Endothelial cell (in vitro differentiated cells): ENCODE measurements around the gene SMPD3. TPM values are rescaled to one million over a fixed set of nuclear protein-coding genes. Genes with fewer than 3 reads are reported as not detected.

ENCODE experiments used
- DNase-seq: peaks from one replicate; pipeline ENCODE4 v3.0.0; 2021; ENCODE audit warnings: low spot score
- H3K27ac Mint-ChIP-seq: one replicate; pipeline ENCODE4 v1.8.0; 2021; ENCODE audit warnings: mixed read lengths, inconsistent platforms; ENCODE audit not compliant: unreplicated experiment
- H3K27me3 Mint-ChIP-seq: one replicate; pipeline ENCODE4 v1.8.0; 2021; ENCODE audit warnings: mild to moderate bottlenecking, moderate library complexity, mixed read lengths, inconsistent platforms; ENCODE audit not compliant: unreplicated experiment
- H3K36me3 Mint-ChIP-seq: one replicate; pipeline ENCODE4 v1.8.0; 2021; ENCODE audit warnings: mild to moderate bottlenecking, low read depth, mixed read lengths, inconsistent platforms; ENCODE audit not compliant: unreplicated experiment
- H3K4me1 Mint-ChIP-seq: one replicate; pipeline ENCODE4 v1.8.0; 2021; ENCODE audit warnings: mild to moderate bottlenecking, mixed read lengths, inconsistent platforms; ENCODE audit not compliant: unreplicated experiment
- H3K4me3 Mint-ChIP-seq: one replicate; pipeline ENCODE4 v1.8.0; 2021; ENCODE audit warnings: mild to moderate bottlenecking, mixed read lengths, inconsistent platforms; ENCODE audit not compliant: unreplicated experiment
- H3K9me3 Mint-ChIP-seq: one replicate; pipeline ENCODE4 v1.8.0; 2021; ENCODE audit warnings: mixed read lengths, inconsistent platforms; ENCODE audit not compliant: unreplicated experiment
- CTCF ChIP-seq: fragments of 200-600 bp; sonication (generic); IDR thresholded peaks from one replicate; pipeline ENCODE4 v1.5.0; 2021; ENCODE audit warnings: antibody characterized with exemption; ENCODE audit not compliant: unreplicated experiment
- total RNA-seq: library from RNA; stranded (reverse); fragmentation: NEBNext Ultra II Directional; extraction: Animal tissue kit (Norgen Biotek cat#: 25700); gene quantifications from one replicate; pipeline ENCODE4 v1.2.1, GENCODE V29; 2021; ENCODE audit not compliant: unreplicated experiment

The SMPD3 gene
- total RNA-seq, 1 donor from 2014 or later = not detected

GRCh38 chr16:68374961-68375660, 73.2 kb downstream of the SMPD3 start:
- H3K4me3 Mint-ChIP-seq = no peak overlapping the region
- DNase-seq = no peak
- no peaks in the 10 kb centered on the region for H3K9me3 Mint-ChIP-seq
- H3K4me1 Mint-ChIP-seq = no peaks in the 10 kb centered on the region
- no peaks in the 10 kb centered on the region for H3K36me3 Mint-ChIP-seq
- H3K27ac Mint-ChIP-seq = no peak overlapping the region
- H3K27me3 Mint-ChIP-seq = peaks cover 2% of the 10 kb centered on the region
- no peak for TF ChIP-seq CTCF

- Mint-ChIP-seq H3K27me3 (peaks cover 2% of the 10 kb centered on the region), H3K36me3 (no peaks in the 10 kb centered on the region), H3K4me3 (no peak overlapping the region), H3K27ac (no peak overlapping the region), H3K4me1 (no peaks in the 10 kb centered on the region), H3K9me3 (no peaks in the 10 kb centered on the region)
- no peak for DNase-seq
- no peak for TF ChIP-seq CTCF
These were observed 74.0 kb downstream of the SMPD3 start for GRCh38 chr16:68374246-68374805.

- peaks cover 2% of the 10 kb centered on the region for H3K27me3 Mint-ChIP-seq
These were observed 74.6 kb downstream of the SMPD3 start for GRCh38 chr16:68373528-68374245.

GRCh38 chr16:68372806-68373205, 75.5 kb downstream of the SMPD3 start:
- H3K4me3 Mint-ChIP-seq = no peak overlapping the region
- peaks cover 5% of the 10 kb centered on the region for H3K27me3 Mint-ChIP-seq
- no peaks in the 10 kb centered on the region for H3K9me3 Mint-ChIP-seq
- no peak for TF ChIP-seq CTCF
- no peaks in the 10 kb centered on the region for H3K4me1 Mint-ChIP-seq
- no peaks in the 10 kb centered on the region for H3K36me3 Mint-ChIP-seq
- H3K27ac Mint-ChIP-seq = no peak overlapping the region
- no peak for DNase-seq

More at GRCh38 chr16:68373528-68374245, 74.6 kb downstream of the SMPD3 start:
- Mint-ChIP-seq H3K9me3 (no peaks in the 10 kb centered on the region), H3K27ac (no peak overlapping the region), H3K4me1 (no peaks in the 10 kb centered on the region), H3K36me3 (no peaks in the 10 kb centered on the region), H3K4me3 (no peak overlapping the region)
- DNase-seq = no peak
- no peak for TF ChIP-seq CTCF

GRCh38 chr16:68372381-68372720, 76.0 kb downstream of the SMPD3 start:
- H3K9me3 Mint-ChIP-seq = no peaks in the 10 kb centered on the region
- H3K27me3 Mint-ChIP-seq = peaks cover 5% of the 10 kb centered on the region
- no peak for DNase-seq
- no peak overlapping the region for H3K4me3 Mint-ChIP-seq
- H3K27ac Mint-ChIP-seq = no peak overlapping the region
- H3K4me1 Mint-ChIP-seq = no peaks in the 10 kb centered on the region
- TF ChIP-seq CTCF = no peak
- H3K36me3 Mint-ChIP-seq = no peaks in the 10 kb centered on the region
